Psoas muscle (tissue), 8 donors: ENCODE results near the gene CENPP. TPM values are rescaled to one million over a fixed set of nuclear protein-coding genes. Genes with fewer than 3 reads are reported as not detected.

ENCODE experiments used
- ATAC-seq, 4 donors: fragments of 200-7000 bp; cut with Tn5 transposase; one replicate each; pipeline ENCODE4 v1.9.1; 2020; ENCODE audit warnings: moderate library complexity in 3 of 4, mild to moderate bottlenecking in 2 of 4
- DNase-seq, 2 donors: peaks; one replicate each; pipeline ENCODE4 v3.0.0-alpha.2; 2020
- H3K27ac ChIP-seq: fragments of 200-600 bp; one replicate; pipeline ENCODE4 v1.8.0; 2022
- H3K27me3 ChIP-seq, 3 donors: fragments of 200-600 bp in 1 of 3; one replicate each; pipeline versions ENCODE4 v1.6.1 to v1.8.0; 2013 to 2022; ENCODE audit warnings: low read length in 2 of 3, mild to moderate bottlenecking in 2 of 3, moderate library complexity in 1 of 3; ENCODE audit not compliant: insufficient read depth in 3 of 3
- H3K36me3 ChIP-seq, 2 donors: fragments of 200-600 bp in 1 of 2; one replicate each; pipeline versions ENCODE4 v1.6.1 to v1.8.0; 2013 to 2022; ENCODE audit warnings: low read depth in 1 of 2, mild to moderate bottlenecking in 1 of 2, moderate library complexity in 1 of 2; ENCODE audit not compliant: insufficient read depth in 1 of 2
- H3K4me1 ChIP-seq: fragments of 200-600 bp; one replicate; pipeline ENCODE4 v1.8.0; 2022
- H3K4me3 ChIP-seq: fragments of 200-600 bp; one replicate; pipeline ENCODE4 v1.8.0; 2022; ENCODE audit warnings: mild to moderate bottlenecking
- H3K9me3 ChIP-seq: fragments of 200-600 bp; one replicate; pipeline ENCODE4 v1.8.0; 2022
- CTCF ChIP-seq: fragments of 200-600 bp; IDR thresholded peaks from one replicate; pipeline ENCODE4 v1.8.0; 2022; ENCODE audit warnings: antibody characterized with exemption
- WGBS, 3 donors: extraction: QIAGEN DNeasy Blood & Tissue Kit; methylation state at CpG; one replicate each; pipeline versions ENCODE4 v1.1.6 to v1.1.7; 2013; 5-methylcytosine and 5-hydroxymethylcytosine counted together
- intact Hi-C, 2 donors: fragments of 100-400 bp; cut with DNase I; formaldehyde crosslinking; loops; one replicate each; pipeline versions ENCODE4 v1.11.0 to v1.14.2; 2022
- polyA plus RNA-seq, 3 donors: library from polyadenylated mRNA; stranded (reverse); fragments of 200-250 nt; gene quantifications; one replicate each; pipeline ENCODE4 v1.2.3, GENCODE V29; 2013
- total RNA-seq, 4 donors: library from RNA; stranded (reverse); fragmentation: NEBNext Ultra II Directional in 2 of 4; extraction: Animal tissue kit (Norgen Biotek cat#: 25700) in 2 of 4; gene quantifications; one replicate each; pipeline versions ENCODE4 v1.2.1 to v1.2.4, GENCODE V29; 2021 to 2023
- donor health status: healthy with polysubstance abuse.
- donor health status: DM: no; HTN: no; CAD: no; lungs with moderate emphysema.
- donor health status: Bipolar disorder and iron deficiency.
- donor health status: healthy.
- donor health status: DM: yes; HTN: yes; CAD: no.
- donor health status: DM: no; HTN: no; CAD: no.
- donor health status: DM: no; HTN: no; CAD: no.
- donor health status: DM: yes; HTN: yes; CAD: no.

The CENPP gene
- total and polyA plus RNA-seq, 7 donors, result 1.8 to 15.7 (median 6.4) TPM

- Histone ChIP-seq H3K27ac (peak overlapping the region; percentile 19), H3K4me3 (no peak overlapping the region), H3K27me3 (no peaks in the 10 kb centered on the region), H3K36me3 (no peaks in the 10 kb centered on the region), H3K9me3 (no peaks in the 10 kb centered on the region), H3K4me1 (peaks cover 5% of the 10 kb centered on the region)
- no peak for DNase-seq
- ATAC-seq, result no peak
- intact Hi-C loops, result no loop called here
- no peak for TF ChIP-seq CTCF
- 57 to 68% (median 64%) methylated on average over 2 of the region's 2 CpGs for WGBS, 3 donors
Measured at GRCh38 chr9:92598382-92598781, 272.6 kb downstream of the CENPP start.

GRCh38 chr9:92599938-92600461 lies 274.2 kb downstream of the CENPP start:
- no peak for DNase-seq
- H3K27ac ChIP-seq, result peak overlapping the region; percentile 54
- peaks cover 5% of the 10 kb centered on the region for H3K4me1 ChIP-seq
- H3K27me3 ChIP-seq, result no peaks in the 10 kb centered on the region
- WGBS, 3 donors, result 62 to 73% (median 66%) methylated on average over 4 of the region's 4 CpGs
- no peaks in the 10 kb centered on the region for H3K36me3 ChIP-seq
- ATAC-seq, result no peak
- intact Hi-C loops, result no loop called here
- TF ChIP-seq CTCF, result no peak
- peaks cover 6% of the 10 kb centered on the region for H3K9me3 ChIP-seq
- H3K4me3 ChIP-seq, result no peak overlapping the region

GRCh38 chr9:92600462-92601261 lies 274.9 kb downstream of the CENPP start:
- no peak overlapping the region for H3K4me3 ChIP-seq
- 39 to 46% (median 43%) methylated on average over 12 of the region's 12 CpGs for WGBS, 3 donors
- H3K36me3 ChIP-seq, result no peaks in the 10 kb centered on the region
- intact Hi-C loops, result no loop called here
- no peak for TF ChIP-seq CTCF
- ATAC-seq, result peak in 3 of 4 donors; percentile 21 to 50 (median 46)
- no peaks in the 10 kb centered on the region for H3K27me3 ChIP-seq
- peaks cover 5% of the 10 kb centered on the region for H3K4me1 ChIP-seq
- no peak for DNase-seq
- H3K27ac ChIP-seq, result peak overlapping the region; percentile 54
- H3K9me3 ChIP-seq, result peaks cover 13% of the 10 kb centered on the region

GRCh38 chr9:92601451-92601850 lies 275.7 kb downstream of the CENPP start:
- TF ChIP-seq CTCF, result no peak
- Histone ChIP-seq H3K4me1 (peaks cover 5% of the 10 kb centered on the region), H3K9me3 (peaks cover 17% of the 10 kb centered on the region), H3K36me3 (no peaks in the 10 kb centered on the region), H3K27ac (peak overlapping the region; percentile 54), H3K27me3 (no peaks in the 10 kb centered on the region), H3K4me3 (no peak overlapping the region)
- DNase-seq (no peak), ATAC-seq (no peak)
- 52 to 68% (median 55%) methylated on average over 12 of the region's 12 CpGs for WGBS, 3 donors
- intact Hi-C loops, result no loop called here
